Loucy (cell line): ENCODE data around the gene ENTPD8.

Experiments
- EZH2phosphoT487 ChIP-seq: fragments of 200-600 bp; IDR thresholded peaks from 2 replicates; pipeline ENCODE4 v1.6.1; 2018; ENCODE audit warnings: antibody characterized with exemption, mild to moderate bottlenecking, moderate library complexity, borderline replicate concordance
- TF ChIP-seq, protein P1 (sequence below): fragments of 200-600 bp; sonication (generic); conservative IDR thresholded peaks from 2 replicates; pipeline ENCODE4 v1.5.1; 2014; ENCODE audit warnings: mild to moderate bottlenecking, antibody characterized with exemption, low read length

DNA sequence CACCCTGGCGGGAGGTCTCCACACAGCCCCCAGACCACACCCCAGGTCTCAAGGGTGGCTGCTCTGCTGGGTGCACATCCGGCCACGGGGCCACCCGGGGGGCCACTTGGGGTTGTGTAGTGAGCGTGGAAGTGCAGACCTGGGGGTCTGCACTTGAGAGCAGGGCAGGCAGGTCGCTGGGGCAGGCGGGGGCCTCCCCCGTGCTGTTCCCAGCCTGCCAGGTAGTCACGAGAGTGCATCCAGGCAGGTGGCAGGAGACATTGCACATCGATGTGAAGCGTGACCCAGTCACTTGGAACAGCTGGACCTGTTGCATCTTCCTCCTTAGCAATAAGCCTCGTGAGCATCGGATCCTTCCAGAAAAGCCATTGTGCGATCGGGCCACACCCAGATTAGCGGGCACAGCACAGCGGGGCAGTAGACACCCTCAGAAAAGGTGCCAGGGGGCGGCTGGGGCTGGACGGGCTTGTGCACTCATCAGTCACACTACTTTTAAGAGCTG lies 4.8 kb upstream of the ENTPD8 start:
- TF ChIP-seq, protein P1, sequence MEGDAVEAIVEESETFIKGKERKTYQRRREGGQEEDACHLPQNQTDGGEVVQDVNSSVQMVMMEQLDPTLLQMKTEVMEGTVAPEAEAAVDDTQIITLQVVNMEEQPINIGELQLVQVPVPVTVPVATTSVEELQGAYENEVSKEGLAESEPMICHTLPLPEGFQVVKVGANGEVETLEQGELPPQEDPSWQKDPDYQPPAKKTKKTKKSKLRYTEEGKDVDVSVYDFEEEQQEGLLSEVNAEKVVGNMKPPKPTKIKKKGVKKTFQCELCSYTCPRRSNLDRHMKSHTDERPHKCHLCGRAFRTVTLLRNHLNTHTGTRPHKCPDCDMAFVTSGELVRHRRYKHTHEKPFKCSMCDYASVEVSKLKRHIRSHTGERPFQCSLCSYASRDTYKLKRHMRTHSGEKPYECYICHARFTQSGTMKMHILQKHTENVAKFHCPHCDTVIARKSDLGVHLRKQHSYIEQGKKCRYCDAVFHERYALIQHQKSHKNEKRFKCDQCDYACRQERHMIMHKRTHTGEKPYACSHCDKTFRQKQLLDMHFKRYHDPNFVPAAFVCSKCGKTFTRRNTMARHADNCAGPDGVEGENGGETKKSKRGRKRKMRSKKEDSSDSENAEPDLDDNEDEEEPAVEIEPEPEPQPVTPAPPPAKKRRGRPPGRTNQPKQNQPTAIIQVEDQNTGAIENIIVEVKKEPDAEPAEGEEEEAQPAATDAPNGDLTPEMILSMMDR = no peak
- no peak for TF ChIP-seq EZH2phosphoT487
